PC-9 (cell line): Measurements from ENCODE around the gene SVEP1. TPM values are rescaled to one million over a fixed set of nuclear protein-coding genes. Genes with fewer than 3 reads are reported as not detected.

Source experiments
- BruUV-seq: library from RNA; stranded (reverse); fragments of 400-500 nt; replicated peaks from 2 replicates; lab custom pipeline; 2021; lab: Mats Ljungman, UMichigan
- CTCF ChIA-PET: fragments of 300-600 bp; sonication (Branson Sonifier 250); formaldehyde crosslinking; loops from one replicate; lab custom pipeline; 2022; ENCODE audit warnings: antibody characterized with exemption; lab: Charles Lee
- POLR2A ChIA-PET: fragments of 300-600 bp; sonication (Branson Sonifier 250); formaldehyde crosslinking; loops from one replicate; lab custom pipeline; 2022; ENCODE audit warnings: antibody characterized with exemption; ENCODE audit not compliant: unreplicated experiment; lab: Charles Lee
- DNase-seq, 2 experiments: peaks; one replicate each; pipeline versions ENCODE4 v3.0.0 to v3.0.0-alpha.2; 2015 to 2022; ENCODE audit warnings: mixed read lengths in 1 of 2
- H2AFZ ChIP-seq: fragments of 200-600 bp; sonication (generic); 2 replicates; pipeline ENCODE4 v1.8.1; 2017; ENCODE audit warnings: antibody characterized with exemption
- H3F3A ChIP-seq: fragments of 200-600 bp; sonication (generic); 2 replicates; pipeline ENCODE4 v1.8.1; 2017; ENCODE audit warnings: antibody characterized with exemption, mild to moderate bottlenecking, low read depth; ENCODE audit not compliant: insufficient read depth
- H3K27ac ChIP-seq: fragments of 200-600 bp; sonication (generic); 2 replicates; pipeline ENCODE4 v1.6.1; 2016; ENCODE audit warnings: mixed run types
- H3K27me3 ChIP-seq: fragments of 200-600 bp; sonication (generic); 2 replicates; pipeline ENCODE4 v1.6.1; 2016; ENCODE audit warnings: low read depth, mixed run types; ENCODE audit not compliant: insufficient read depth
- H3K36me3 ChIP-seq: fragments of 200-600 bp; sonication (generic); 2 replicates; pipeline ENCODE4 v1.6.1; 2016; ENCODE audit warnings: low read depth, mixed run types
- H3K4me1 ChIP-seq: fragments of 200-600 bp; sonication (generic); replicated peaks from 2 replicates; pipeline ENCODE4 v1.6.1; 2016; ENCODE audit warnings: mixed run types; ENCODE audit not compliant: insufficient read depth
- H3K4me2 ChIP-seq: fragments of 200-600 bp; sonication (generic); 2 replicates; pipeline ENCODE4 v1.6.1; 2017; ENCODE audit warnings: mixed run types
- H3K4me3 ChIP-seq: fragments of 200-600 bp; sonication (generic); 2 replicates; pipeline ENCODE4 v1.6.1; 2016; ENCODE audit warnings: mixed run types
- H3K79me2 ChIP-seq: fragments of 200-600 bp; sonication (generic); 2 replicates; pipeline ENCODE4 v1.6.1; 2017; ENCODE audit warnings: low read depth, mixed run types
- H3K9me2 ChIP-seq: fragments of 200-600 bp; sonication (generic); 2 replicates; pipeline ENCODE4 v1.8.1; 2017; ENCODE audit warnings: mild to moderate bottlenecking; ENCODE audit not compliant: insufficient read depth
- H3K9me3 ChIP-seq: fragments of 200-600 bp; sonication (generic); 2 replicates; pipeline ENCODE4 v1.8.1; 2016; ENCODE audit warnings: low read depth; ENCODE audit not compliant: insufficient read depth
- H4K20me1 ChIP-seq: fragments of 200-600 bp; sonication (generic); 2 replicates; pipeline ENCODE4 v1.8.1; 2017; ENCODE audit not compliant: insufficient read depth
- EZH2 ChIP-seq: fragments of 200-600 bp; sonication (generic); IDR thresholded peaks from 2 replicates; pipeline ENCODE4 v1.8.0; 2017; ENCODE audit warnings: antibody characterized with exemption, low read depth
- intact Hi-C: fragments of 100-400 bp; cut with micrococcal nuclease; formaldehyde crosslinking; loops from one replicate; pipeline ENCODE4 v1.10.0; 2022; ENCODE audit not compliant: unreplicated experiment
- total RNA-seq: library from RNA; stranded (reverse); gene quantifications from 2 replicates; pipeline ENCODE4 v1.2.3, GENCODE V29; 2021
- TF ChIP-seq, protein P1 (sequence below): fragments of 200-600 bp; sonication (generic); conservative IDR thresholded peaks from 2 replicates; pipeline ENCODE4 v1.6.1; 2017; ENCODE audit warnings: mixed run types, antibody characterized with exemption, mild to moderate bottlenecking, moderate library complexity

The SVEP1 gene
- total RNA-seq, 1 experiment from 2014 or later, result 3.3 TPM

DNA sequence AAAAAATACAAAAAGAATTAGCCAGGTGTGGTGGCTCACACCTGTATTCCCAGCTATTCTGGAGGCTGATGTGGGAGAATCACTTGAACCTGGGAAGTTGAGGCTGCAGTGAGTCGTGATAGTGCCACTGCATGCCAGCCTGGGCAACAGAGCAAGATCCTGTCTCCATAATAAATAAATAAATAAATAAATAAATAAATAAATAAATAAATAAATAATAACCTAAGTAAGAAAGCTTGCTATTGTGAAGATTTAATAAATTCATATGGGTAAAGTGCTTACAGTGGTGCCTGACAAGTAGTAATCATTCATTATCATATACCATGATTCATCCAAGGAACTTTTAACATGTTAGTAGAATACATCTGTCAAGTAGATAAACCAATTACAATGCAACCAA is 13.4 kb downstream of the SVEP1 start:
- H3K9me3 ChIP-seq, result no peaks in the 10 kb centered on the region
- no peak for DNase-seq
- no peaks in the 10 kb centered on the region for H3K4me1 ChIP-seq
- CTCF ChIA-PET, result interaction anchor here (0.7 kb wide), 1 partner anchor 284 kb away, joined by 3 read pairs; no protein-coding TSS in a partner anchor
- H3K4me3 ChIP-seq, result no peak overlapping the region
- H2AFZ ChIP-seq, result no peak overlapping the region
- intact Hi-C loops, result no loop called here
- no peaks in the 10 kb centered on the region for H3K9me2 ChIP-seq
- no TSS peak for BruUV-seq
- H3K79me2 ChIP-seq, result no peaks in the 10 kb centered on the region
- POLR2A ChIA-PET, result no interaction called here
- no peaks in the 10 kb centered on the region; the same call in 1 of the 2 replicates for H3F3A ChIP-seq
- no peaks in the 10 kb centered on the region for H3K27me3 ChIP-seq
- no peaks in the 10 kb centered on the region for H4K20me1 ChIP-seq
- H3K36me3 ChIP-seq, result peaks cover 10% of the 10 kb centered on the region; the same call in 1 of the 2 replicates
- no peak overlapping the region for H3K4me2 ChIP-seq
- H3K27ac ChIP-seq, result no peak overlapping the region
- no peak for TF ChIP-seq EZH2
- TF ChIP-seq, protein P1, sequence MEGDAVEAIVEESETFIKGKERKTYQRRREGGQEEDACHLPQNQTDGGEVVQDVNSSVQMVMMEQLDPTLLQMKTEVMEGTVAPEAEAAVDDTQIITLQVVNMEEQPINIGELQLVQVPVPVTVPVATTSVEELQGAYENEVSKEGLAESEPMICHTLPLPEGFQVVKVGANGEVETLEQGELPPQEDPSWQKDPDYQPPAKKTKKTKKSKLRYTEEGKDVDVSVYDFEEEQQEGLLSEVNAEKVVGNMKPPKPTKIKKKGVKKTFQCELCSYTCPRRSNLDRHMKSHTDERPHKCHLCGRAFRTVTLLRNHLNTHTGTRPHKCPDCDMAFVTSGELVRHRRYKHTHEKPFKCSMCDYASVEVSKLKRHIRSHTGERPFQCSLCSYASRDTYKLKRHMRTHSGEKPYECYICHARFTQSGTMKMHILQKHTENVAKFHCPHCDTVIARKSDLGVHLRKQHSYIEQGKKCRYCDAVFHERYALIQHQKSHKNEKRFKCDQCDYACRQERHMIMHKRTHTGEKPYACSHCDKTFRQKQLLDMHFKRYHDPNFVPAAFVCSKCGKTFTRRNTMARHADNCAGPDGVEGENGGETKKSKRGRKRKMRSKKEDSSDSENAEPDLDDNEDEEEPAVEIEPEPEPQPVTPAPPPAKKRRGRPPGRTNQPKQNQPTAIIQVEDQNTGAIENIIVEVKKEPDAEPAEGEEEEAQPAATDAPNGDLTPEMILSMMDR, result no peak

DNA sequence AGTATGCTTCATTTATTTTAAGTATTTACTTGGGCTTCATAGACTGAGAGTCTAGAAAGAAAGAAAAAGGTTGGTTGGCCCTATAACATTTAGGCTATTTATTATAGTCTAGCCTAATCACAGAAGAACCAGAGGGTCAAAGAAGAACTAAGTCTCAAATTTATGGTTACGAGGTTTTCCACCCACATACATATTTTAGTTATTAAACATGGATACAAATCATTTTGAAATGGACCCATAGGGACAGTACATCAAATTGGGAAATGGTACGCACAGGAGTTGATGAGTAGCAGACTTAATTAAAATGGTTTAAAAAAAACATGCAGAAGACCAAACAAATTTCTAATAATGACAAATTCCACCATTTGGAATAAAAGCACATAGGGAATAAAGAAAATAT is 17.7 kb downstream of the SVEP1 start:
- Histone ChIP-seq H3K79me2 (no peaks in the 10 kb centered on the region), H3K9me3 (no peaks in the 10 kb centered on the region)
- CTCF ChIA-PET, result no interaction called here

DNA sequence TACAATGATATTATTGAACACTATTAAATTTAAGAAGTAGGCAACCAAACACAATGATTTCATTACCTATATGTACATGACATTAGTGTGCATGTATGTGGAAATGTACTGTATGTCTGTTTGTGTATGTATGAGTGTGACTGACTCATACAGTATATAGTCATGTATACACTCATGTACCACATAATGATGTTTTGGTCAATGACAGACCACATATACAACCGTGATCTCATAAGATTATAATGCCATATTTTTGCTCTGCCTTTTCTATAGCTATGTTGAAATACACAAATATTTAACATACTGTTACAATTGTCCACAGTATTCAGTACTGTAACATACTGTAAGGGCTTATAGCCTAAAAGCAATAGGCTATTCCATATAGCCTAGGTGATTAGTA is 19.7 kb downstream of the SVEP1 start:
- TF ChIP-seq, protein P1, result no peak
- TF ChIP-seq EZH2, result no peak
- Histone ChIP-seq H3K9me2 (no peaks in the 10 kb centered on the region; the same call in 1 of the 2 replicates), H3K4me3 (no peak overlapping the region), H3K36me3 (peaks cover 7% of the 10 kb centered on the region; the same call in 1 of the 2 replicates), H3K4me2 (no peak overlapping the region), H3K27ac (no peak overlapping the region), H3K9me3 (no peaks in the 10 kb centered on the region), H2AFZ (no peak overlapping the region), H4K20me1 (no peaks in the 10 kb centered on the region), H3K27me3 (no peaks in the 10 kb centered on the region), H3F3A (peaks cover 8% of the 10 kb centered on the region), H3K79me2 (no peaks in the 10 kb centered on the region), H3K4me1 (peaks cover 16% of the 10 kb centered on the region)
- no peak for DNase-seq
- BruUV-seq, result no TSS peak
- intact Hi-C loops, result no loop called here
- ChIA-PET POLR2A (no interaction called here), CTCF (no interaction called here)

More for the DNA sequence above, 17.7 kb downstream of the SVEP1 start:
- no peak for DNase-seq
- H2AFZ ChIP-seq, result no peak overlapping the region
- no TSS peak for BruUV-seq
- H3K4me1 ChIP-seq, result no peaks in the 10 kb centered on the region
- H3K4me2 ChIP-seq, result no peak overlapping the region
- peaks cover 10% of the 10 kb centered on the region; the same call in 1 of the 2 replicates for H3K36me3 ChIP-seq
- H3K27me3 ChIP-seq, result no peaks in the 10 kb centered on the region
- H3F3A ChIP-seq, result no peaks in the 10 kb centered on the region; the same call in 1 of the 2 replicates
- intact Hi-C loops, result no loop called here
- no peak overlapping the region for H3K27ac ChIP-seq
- H3K4me3 ChIP-seq, result no peak overlapping the region
- TF ChIP-seq, protein P1, result no peak
- no peak for TF ChIP-seq EZH2
- H4K20me1 ChIP-seq, result no peaks in the 10 kb centered on the region
- H3K9me2 ChIP-seq, result no peaks in the 10 kb centered on the region; the same call in 1 of the 2 replicates
- POLR2A ChIA-PET, result no interaction called here
